BE2C (cell line): ENCODE results near the gene GTF3C1.

Source experiments
- DNase-seq: peaks from one replicate; pipeline ENCODE4 v3.0.0-alpha.2; 2020
- H3K27me3 ChIP-seq: fragments of 250-450 bp; sonication (Bioruptor Pico); 2 replicates; pipeline ENCODE4 v1.5.1; 2020; ENCODE audit warnings: mild to moderate bottlenecking
- H3K36me3 ChIP-seq: fragments of 250-450 bp; sonication (Bioruptor Pico); 2 replicates; pipeline ENCODE4 v1.5.1; 2020; ENCODE audit warnings: mild to moderate bottlenecking
- H3K4me1 ChIP-seq: fragments of 250-450 bp; sonication (Bioruptor Pico); 2 replicates; pipeline ENCODE4 v1.5.1; 2020
- H3K4me3 ChIP-seq: 2 replicates; pipeline ENCODE4 v1.5.1; 2011; ENCODE audit warnings: low read depth, low read length
- H3K9me3 ChIP-seq: fragments of 250-450 bp; sonication (Bioruptor Pico); 2 replicates; pipeline ENCODE4 v1.5.1; 2020
- CTCF ChIP-seq: IDR thresholded peaks from 2 replicates; pipeline ENCODE4 v1.5.1; 2012; ENCODE audit warnings: mild to moderate bottlenecking, low read depth, low read length

GTF3C1 gene

GRCh38 chr16:27464626-27465482, 84.9 kb downstream of the GTF3C1 start:
- H3K4me3 ChIP-seq = no peak overlapping the region
- no peaks in the 10 kb centered on the region for H3K9me3 ChIP-seq
- no peak for DNase-seq
- TF ChIP-seq CTCF = no peak
- H3K4me1 ChIP-seq = no peaks in the 10 kb centered on the region
- no peaks in the 10 kb centered on the region for H3K27me3 ChIP-seq
- peaks cover 82% of the 10 kb centered on the region for H3K36me3 ChIP-seq

- H3K9me3 ChIP-seq = no peaks in the 10 kb centered on the region
- peaks cover 73% of the 10 kb centered on the region for H3K36me3 ChIP-seq
These were observed 85.7 kb downstream of the GTF3C1 start for GRCh38 chr16:27463741-27464591.

GRCh38 chr16:27462846-27463682, 86.6 kb downstream of the GTF3C1 start:
- Histone ChIP-seq H3K27me3 (no peaks in the 10 kb centered on the region), H3K9me3 (no peaks in the 10 kb centered on the region), H3K4me1 (no peaks in the 10 kb centered on the region), H3K4me3 (no peak overlapping the region), H3K36me3 (peaks cover 64% of the 10 kb centered on the region)
- DNase-seq = no peak
- TF ChIP-seq CTCF = no peak

More at GRCh38 chr16:27463741-27464591, 85.7 kb downstream of the GTF3C1 start:
- Histone ChIP-seq H3K4me3 (no peak overlapping the region), H3K4me1 (no peaks in the 10 kb centered on the region), H3K27me3 (no peaks in the 10 kb centered on the region)
- TF ChIP-seq CTCF = no peak
- DNase-seq = no peak

- Histone ChIP-seq H3K36me3 (peaks cover 57% of the 10 kb centered on the region), H3K9me3 (no peaks in the 10 kb centered on the region), H3K4me1 (no peaks in the 10 kb centered on the region), H3K27me3 (no peaks in the 10 kb centered on the region), H3K4me3 (no peak overlapping the region)
- no peak for DNase-seq
- no peak for TF ChIP-seq CTCF
These were observed 87.4 kb downstream of the GTF3C1 start for GRCh38 chr16:27462200-27462845.

GRCh38 chr16:27461483-27462171, 88.1 kb downstream of the GTF3C1 start:
- no peaks in the 10 kb centered on the region for H3K27me3 ChIP-seq
- no peak overlapping the region for H3K4me3 ChIP-seq
- no peaks in the 10 kb centered on the region for H3K4me1 ChIP-seq
- DNase-seq = no peak
- peaks cover 50% of the 10 kb centered on the region for H3K36me3 ChIP-seq
- H3K9me3 ChIP-seq = no peaks in the 10 kb centered on the region
- no peak for TF ChIP-seq CTCF
